GM12875 (cell line): ENCODE data around the gene S1PR3.

Experiments
- H3K4me3 ChIP-seq: one replicate; pipeline ENCODE4 v1.5.1; 2011; ENCODE audit warnings: low read depth, low read length, control low read depth
- CTCF ChIP-seq: IDR thresholded peaks from 2 replicates; pipeline ENCODE4 v1.5.1; 2011; ENCODE audit warnings: low read depth, mild to moderate bottlenecking, control low read depth, inconsistent platforms, low read length, moderate library complexity, borderline replicate concordance; ENCODE audit not compliant: insufficient read depth

S1PR3 gene

DNA sequence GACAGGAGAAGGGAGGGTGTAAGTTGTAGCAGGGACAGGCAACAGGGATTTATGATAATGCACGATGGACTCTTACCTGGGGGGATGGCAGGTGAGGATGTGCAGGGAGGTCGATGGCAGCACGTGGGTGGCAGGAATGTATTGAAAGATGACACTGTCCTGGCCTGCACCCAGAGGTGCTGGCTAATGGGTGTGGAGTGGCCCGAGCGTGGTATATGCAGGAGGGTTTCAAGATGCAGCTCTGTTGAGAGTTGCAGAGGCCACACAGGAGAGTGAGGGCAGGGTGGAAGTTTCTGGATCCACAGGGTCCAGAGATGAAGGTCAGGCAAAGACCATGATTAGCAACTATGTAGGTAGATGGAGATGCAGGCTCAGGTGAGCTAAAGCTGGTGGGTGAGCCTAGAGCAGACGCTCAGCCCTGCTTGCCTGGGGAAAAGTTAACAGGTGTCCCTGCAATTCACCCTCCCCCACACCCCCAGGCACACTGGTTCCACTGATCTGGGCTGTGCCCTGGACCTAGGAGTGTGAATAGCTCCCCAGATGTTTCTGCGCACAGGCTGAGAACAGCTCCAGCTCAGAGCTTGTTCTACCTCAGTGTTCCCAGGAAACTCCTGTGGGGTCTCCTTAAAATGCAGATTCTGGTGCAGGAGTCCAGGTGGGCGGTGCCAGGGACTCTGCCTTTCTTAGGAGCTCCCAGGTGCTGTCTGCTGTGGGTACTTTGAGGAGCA, 21.5 kb upstream of the S1PR3 start:
- H3K4me3 ChIP-seq, result no peak overlapping the region
- no peak for TF ChIP-seq CTCF

DNA sequence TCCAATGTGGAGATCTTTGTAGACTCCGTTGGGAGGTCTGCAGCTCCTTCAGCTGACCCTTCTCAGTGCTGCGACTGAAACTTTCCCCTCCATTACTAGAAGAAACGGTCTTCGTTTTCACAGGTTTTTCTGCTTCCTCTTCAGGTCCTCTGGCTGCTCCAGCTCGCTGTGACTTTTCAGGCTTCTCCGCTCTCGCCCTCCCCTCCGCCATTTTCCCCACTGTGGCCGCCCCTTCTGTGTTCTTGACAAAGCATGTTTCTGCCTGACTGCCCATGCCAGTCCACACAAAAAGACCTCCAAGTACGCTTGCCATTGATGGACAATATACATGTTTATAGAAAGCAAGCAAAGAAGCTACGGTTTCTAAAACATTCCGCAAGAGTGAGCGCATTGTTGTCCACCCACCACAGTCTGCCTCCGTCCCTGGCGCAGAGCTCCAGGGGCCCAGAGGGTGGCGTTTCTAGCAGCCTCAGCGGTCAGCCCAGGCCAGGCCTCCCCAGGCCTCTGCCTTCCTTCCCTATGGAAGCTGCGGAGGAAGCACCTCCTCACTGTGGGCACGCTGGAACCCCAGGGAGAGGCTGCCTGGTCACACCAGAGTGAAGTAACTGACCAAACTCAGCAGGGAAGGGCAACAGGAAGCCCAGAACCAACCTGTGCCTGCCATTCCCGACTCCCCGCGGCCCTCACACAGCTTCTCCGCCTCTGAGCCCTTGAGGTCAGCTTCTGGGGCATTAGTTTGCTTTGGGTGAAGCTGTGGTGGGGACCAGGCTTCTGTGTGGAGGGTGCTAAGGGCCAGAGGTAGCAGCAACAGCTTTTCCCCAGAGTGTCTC, 19.9 kb upstream of the S1PR3 start:
- TF ChIP-seq CTCF, result no peak
- H3K4me3 ChIP-seq, result no peak overlapping the region

- H3K4me3 ChIP-seq, result no peak overlapping the region
- TF ChIP-seq CTCF, result no peak
Measured at GRCh38 chr9:88972401-88972800, 18.9 kb upstream of the S1PR3 start.

- TF ChIP-seq CTCF, result no peak
- no peak overlapping the region for H3K4me3 ChIP-seq
Measured at GRCh38 chr9:88973281-88974045, 17.8 kb upstream of the S1PR3 start.

DNA sequence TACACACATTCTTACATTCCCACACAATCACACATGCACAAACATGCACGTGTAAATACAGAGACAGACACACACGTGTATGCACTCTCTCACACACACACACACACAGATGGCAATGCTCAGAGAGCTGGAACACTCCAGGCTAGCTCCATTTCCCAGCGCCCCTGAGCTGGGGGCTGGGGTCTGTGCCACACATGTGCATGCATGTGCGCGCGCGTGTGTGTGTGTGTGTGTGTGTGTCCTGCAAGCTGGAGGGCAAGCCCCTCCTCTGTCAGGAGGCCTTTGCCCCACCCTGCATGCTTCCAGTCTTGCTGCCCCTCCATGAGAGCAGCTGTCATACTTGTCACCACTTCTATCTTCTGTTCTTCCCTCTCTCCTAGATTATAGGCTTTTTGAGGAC, 16.6 kb upstream of the S1PR3 start:
- no peak for TF ChIP-seq CTCF
- no peak overlapping the region for H3K4me3 ChIP-seq

DNA sequence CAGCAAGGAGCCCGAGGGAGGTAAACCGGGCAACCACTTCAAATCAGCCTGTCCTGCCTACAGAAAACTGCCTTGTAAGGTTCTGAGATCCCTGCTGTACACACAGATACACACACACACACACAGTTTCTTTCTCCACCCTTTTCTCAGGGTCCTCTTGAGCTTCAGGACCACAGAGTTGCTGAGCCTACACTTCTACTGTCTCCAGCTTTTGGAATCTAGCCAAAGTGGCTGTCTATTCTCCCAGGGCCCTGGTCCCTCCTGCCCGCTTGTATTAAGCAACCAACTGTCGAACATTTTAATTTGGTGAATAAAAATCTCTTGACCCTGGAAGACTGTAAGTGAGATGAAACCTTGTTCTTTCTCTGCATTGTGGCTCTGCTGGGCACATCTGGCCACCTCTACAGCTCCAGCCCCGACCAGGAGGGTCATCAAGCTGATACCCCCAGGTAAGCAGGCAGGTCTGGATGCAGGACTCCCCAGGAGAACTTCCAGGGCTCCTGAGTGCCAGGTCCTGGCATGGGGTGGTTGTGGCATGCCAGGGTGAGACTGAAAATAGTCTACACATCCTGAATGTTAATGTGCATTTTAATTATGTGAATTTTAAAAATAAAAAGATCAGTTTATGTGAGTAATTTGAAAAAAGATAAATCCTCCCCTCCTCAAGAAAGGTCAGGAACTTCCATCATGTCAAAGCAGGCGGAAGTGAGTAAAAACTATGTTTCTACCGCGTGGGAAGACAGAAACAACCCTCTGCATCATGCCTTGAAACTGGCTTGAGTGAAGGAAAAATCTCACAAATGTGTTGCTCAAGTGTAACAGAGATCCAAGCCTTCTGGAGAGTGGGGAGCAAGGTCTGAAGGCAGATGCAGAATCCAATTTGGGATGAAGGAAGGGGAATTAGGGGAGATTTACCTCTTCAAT, 15.0 kb upstream of the S1PR3 start:
- TF ChIP-seq CTCF, result no peak
- H3K4me3 ChIP-seq, result no peak overlapping the region
